ENCODE data around the gene CHRM5. TPM values are rescaled to one million over a fixed set of nuclear protein-coding genes. Genes with fewer than 3 reads are reported as not detected.
"Not testable (repeated sequence)": the region's sequence is repeated elsewhere in the genome, so short reads cannot be mapped to it uniquely, and the experiment has no call there.

Gene CHRM5
- total RNA-seq, 4 donors from 2014 or later, result not detected

DNA sequence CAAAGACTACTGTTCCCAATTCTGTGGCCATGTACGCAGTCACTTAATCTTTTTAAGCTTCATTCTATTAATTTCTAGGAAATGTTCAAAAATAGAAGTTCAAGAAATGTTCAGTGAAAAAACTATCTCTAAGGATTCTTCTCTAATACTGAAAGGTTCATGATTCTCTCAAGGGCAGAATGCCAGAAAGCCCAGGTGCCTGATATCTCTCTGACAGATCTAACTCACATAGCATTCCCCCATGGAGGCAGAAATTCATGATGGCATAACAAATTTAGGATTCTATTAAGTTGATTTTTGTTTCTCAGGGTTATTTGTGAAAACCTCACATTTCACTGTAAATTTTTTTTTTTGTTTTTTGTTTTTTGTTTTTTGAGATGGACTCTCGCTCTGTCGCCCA, 17.5 kb downstream of the CHRM5 start:
- DNase-seq (ENCODE audit: low spot score) (no peak), ATAC-seq (ENCODE audit: low FRiP score) (no peak)
- TF ChIP-seq, protein P1, sequence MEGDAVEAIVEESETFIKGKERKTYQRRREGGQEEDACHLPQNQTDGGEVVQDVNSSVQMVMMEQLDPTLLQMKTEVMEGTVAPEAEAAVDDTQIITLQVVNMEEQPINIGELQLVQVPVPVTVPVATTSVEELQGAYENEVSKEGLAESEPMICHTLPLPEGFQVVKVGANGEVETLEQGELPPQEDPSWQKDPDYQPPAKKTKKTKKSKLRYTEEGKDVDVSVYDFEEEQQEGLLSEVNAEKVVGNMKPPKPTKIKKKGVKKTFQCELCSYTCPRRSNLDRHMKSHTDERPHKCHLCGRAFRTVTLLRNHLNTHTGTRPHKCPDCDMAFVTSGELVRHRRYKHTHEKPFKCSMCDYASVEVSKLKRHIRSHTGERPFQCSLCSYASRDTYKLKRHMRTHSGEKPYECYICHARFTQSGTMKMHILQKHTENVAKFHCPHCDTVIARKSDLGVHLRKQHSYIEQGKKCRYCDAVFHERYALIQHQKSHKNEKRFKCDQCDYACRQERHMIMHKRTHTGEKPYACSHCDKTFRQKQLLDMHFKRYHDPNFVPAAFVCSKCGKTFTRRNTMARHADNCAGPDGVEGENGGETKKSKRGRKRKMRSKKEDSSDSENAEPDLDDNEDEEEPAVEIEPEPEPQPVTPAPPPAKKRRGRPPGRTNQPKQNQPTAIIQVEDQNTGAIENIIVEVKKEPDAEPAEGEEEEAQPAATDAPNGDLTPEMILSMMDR (IDR thresholded peaks at IDR 0.05), result no peak

DNA sequence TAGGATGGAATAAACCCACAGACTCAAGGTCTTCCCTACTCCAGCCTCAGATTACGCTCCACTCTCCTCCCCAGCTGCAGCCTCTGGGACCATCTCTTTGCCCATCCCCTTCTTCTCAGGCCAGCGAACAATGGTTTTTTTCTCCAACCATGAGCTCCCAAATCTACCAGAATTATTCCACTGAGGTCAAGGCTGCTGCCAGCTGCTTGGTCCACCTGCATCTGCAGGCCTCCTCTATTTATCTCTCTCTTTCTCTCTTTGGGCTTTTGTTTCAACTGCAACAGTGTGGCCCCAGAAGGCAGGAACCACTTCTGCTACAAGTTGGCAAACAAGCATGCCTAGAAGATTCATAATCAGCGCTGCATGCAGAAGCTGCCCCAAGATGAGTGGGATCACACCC, 19.1 kb downstream of the CHRM5 start:
- DNase-seq (ENCODE audit: low spot score) (no peak), ATAC-seq (ENCODE audit: low FRiP score) (no peak)
- TF ChIP-seq, protein P1 (IDR thresholded peaks at IDR 0.05), result no peak

- TF ChIP-seq, protein P1 (IDR thresholded peaks at IDR 0.05), result no peak
- DNase-seq (ENCODE audit: low spot score) (no peak), ATAC-seq (ENCODE audit: low FRiP score) (no peak)
Measured at GRCh38 chr15:33988384-33988783, 20.1 kb downstream of the CHRM5 start.

GRCh38 chr15:33994005-33994615, 25.8 kb downstream of the CHRM5 start:
- DNase-seq (ENCODE audit: low spot score), result no peak
- ATAC-seq (ENCODE audit: low FRiP score), result no peak
- TF ChIP-seq, protein P1 (IDR thresholded peaks at IDR 0.05), result no peak

DNA sequence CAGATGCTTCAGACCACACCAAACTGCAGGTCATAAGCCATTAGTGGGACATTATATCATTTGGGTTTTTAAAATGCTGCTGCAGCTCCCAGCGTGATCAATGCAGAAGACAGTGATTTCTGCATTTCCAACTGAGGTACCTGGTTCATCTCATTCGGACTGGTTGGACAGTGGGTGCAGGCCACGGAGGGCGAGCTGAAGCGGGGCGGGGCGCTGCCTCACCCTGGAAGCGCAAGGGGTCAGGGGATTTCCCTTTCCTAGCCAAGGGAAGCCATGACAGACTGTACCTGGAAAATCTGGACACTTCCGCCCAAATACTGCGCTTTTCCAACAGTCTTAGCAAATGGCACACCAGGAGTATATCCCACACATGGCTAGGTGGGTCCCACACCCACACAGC, 27.4 kb downstream of the CHRM5 start:
- ATAC-seq (ENCODE audit: low FRiP score); DNase-seq (ENCODE audit: low spot score): not testable (repeated sequence)

- no peak for ATAC-seq (ENCODE audit: low FRiP score)
- TF ChIP-seq, protein P1 (IDR thresholded peaks at IDR 0.05), result no peak
- no peak for DNase-seq (ENCODE audit: low spot score)
Measured at GRCh38 chr15:34001536-34001935, 33.2 kb downstream of the CHRM5 start.

GRCh38 chr15:34006381-34006780, 38.1 kb downstream of the CHRM5 start:
- DNase-seq (ENCODE audit: low spot score) (no peak), ATAC-seq (ENCODE audit: low FRiP score) (no peak)
- TF ChIP-seq, protein P1 (IDR thresholded peaks at IDR 0.05), result no peak
